Fibroblast of the aortic adventitia (primary cell): ENCODE data around the gene ACTMAP. TPM values are rescaled to one million over a fixed set of nuclear protein-coding genes. Genes with fewer than 3 reads are reported as not detected.

ENCODE experiments used
- DNase-seq: peaks from one replicate; pipeline ENCODE4 v3.0.0-alpha.2; 2010; ENCODE audit warnings: low read depth
- H3K4me3 ChIP-seq: 2 replicates; pipeline ENCODE4 v1.5.1; 2011; ENCODE audit warnings: low read depth, mild to moderate bottlenecking, control low read depth, low read length, moderate library complexity
- CTCF ChIP-seq: IDR thresholded peaks from 2 replicates; pipeline ENCODE4 v1.5.1; 2011; ENCODE audit warnings: mild to moderate bottlenecking, low read length, control low read depth, inconsistent platforms; ENCODE audit not compliant: insufficient read depth
- total RNA-seq: library from RNA; depleted of rRNA; stranded (reverse); fragments of >200 nt; gene quantifications from 2 replicates; pipeline ENCODE4 v1.2.3, GENCODE V29; 2012; ENCODE audit warnings: low replicate concordance

The ACTMAP gene
- total RNA-seq, 1 donor = 0.99 TPM

DNA sequence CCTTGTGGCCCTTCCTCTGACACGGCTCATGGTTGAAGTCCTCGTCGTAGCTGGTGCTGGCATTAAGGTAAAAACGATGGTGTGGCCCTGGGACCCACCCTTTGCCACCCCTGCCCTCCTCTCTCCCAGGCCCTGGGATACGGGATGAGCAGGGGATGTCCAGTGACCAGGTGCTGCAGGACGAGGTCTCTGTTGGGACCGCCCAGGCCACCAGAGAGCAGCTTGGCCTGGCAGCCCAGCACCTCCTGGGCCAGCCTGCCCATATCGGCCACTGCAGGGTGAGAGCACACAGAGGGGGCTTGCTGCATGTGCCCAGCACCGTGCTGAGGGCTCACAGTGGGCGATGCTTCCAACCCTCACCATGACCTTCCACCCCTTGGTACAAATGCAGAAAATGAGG is 6.4 kb downstream of the ACTMAP start:
- DNase-seq = no peak
- H3K4me3 ChIP-seq = no peak overlapping the region
- TF ChIP-seq CTCF = no peak

DNA sequence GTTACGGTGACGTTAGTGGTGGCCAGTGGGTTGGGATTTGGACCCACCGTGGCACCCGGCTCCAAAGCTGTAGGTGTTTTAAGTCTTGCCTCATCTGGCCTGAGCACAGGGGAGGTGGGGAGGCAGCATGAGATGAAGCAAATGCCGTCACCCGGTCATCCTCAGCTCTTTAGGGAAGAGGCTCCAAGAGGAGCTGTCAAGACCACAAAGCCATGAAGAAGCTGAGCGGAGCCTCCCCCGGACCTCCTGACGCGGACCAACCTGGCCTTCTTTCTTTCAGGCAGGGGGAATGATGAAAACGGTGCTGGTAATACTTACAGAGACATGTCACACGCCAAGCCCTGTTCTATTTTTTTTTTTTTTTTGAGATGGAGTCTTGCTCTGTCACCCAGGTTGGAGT is 7.4 kb downstream of the ACTMAP start:
- no peak overlapping the region for H3K4me3 ChIP-seq
- no peak for TF ChIP-seq CTCF
- DNase-seq = no peak

DNA sequence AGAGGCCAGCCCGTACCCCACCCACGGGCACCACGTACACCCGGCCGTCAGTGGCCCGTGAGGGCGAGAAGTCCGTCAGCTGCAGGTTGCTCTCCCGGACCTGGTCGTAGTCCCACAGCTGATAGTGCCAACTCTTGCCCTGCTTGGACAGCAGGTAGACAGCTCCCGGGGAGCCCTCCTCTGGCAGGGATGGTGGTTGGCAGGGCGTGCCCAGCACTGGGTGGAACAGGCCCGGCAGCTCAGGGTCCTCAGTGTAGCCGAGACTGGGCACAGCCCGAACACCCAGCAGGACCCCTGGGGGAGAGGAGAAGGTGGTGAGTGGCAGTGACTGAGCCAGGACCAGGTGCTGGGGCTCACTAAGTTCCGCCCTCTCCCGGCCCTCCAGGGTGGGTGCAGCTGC is 7.8 kb downstream of the ACTMAP start:
- no peak overlapping the region for H3K4me3 ChIP-seq
- TF ChIP-seq CTCF = no peak
- no peak for DNase-seq

GRCh38 chr19:40741527-40742390 is 8.5 kb downstream of the ACTMAP start:
- DNase-seq = no peak
- H3K4me3 ChIP-seq = no peak overlapping the region
- no peak for TF ChIP-seq CTCF

- DNase-seq = peak; percentile 82
- no peak for TF ChIP-seq CTCF
Measured at GRCh38 chr19:40740747-40741146, 9.5 kb downstream of the ACTMAP start.

GRCh38 chr19:40739871-40740703 is 10.2 kb downstream of the ACTMAP start:
- no peak overlapping the region for H3K4me3 ChIP-seq
- DNase-seq = no peak
- no peak for TF ChIP-seq CTCF

More at GRCh38 chr19:40740747-40741146, 9.5 kb downstream of the ACTMAP start:
- H3K4me3 ChIP-seq = no peak overlapping the region
